Left lung (tissue), 10 donors: ENCODE data around the gene DTX1. TPM values are rescaled to one million over a fixed set of nuclear protein-coding genes. Genes with fewer than 3 reads are reported as not detected.

Experiments used
- ATAC-seq: fragments of 200-7000 bp; cut with Tn5 transposase; one replicate; pipeline ENCODE4 v1.9.1; 2020; ENCODE audit warnings: moderate library complexity
- DNase-seq, 4 donors: peaks; one replicate each; pipeline ENCODE4 v3.0.0-alpha.2; 2013 to 2020
- H3K27ac ChIP-seq, 2 donors: fragments of 200-600 bp; sonication (generic) in 1 of 2; one replicate each; pipeline versions ENCODE4 v1.5.0 to v1.8.0; 2020 to 2021
- H3K27me3 ChIP-seq, 2 donors: fragments of 200-600 bp; sonication (generic) in 1 of 2; one replicate each; pipeline versions ENCODE4 v1.5.0 to v1.8.0; 2020 to 2021
- H3K36me3 ChIP-seq, 2 donors: fragments of 200-600 bp; sonication (generic) in 1 of 2; one replicate each; pipeline versions ENCODE4 v1.5.0 to v1.8.0; 2020 to 2021
- H3K4me1 ChIP-seq, 2 donors: fragments of 200-600 bp; one replicate each; pipeline ENCODE4 v1.8.0; 2021
- H3K4me3 ChIP-seq, 2 donors: fragments of 200-600 bp; sonication (generic) in 1 of 2; one replicate each; pipeline versions ENCODE4 v1.5.0 to v1.8.0; 2020 to 2021; ENCODE audit warnings: mild to moderate bottlenecking in 1 of 2
- H3K9me3 ChIP-seq, 2 donors: fragments of 200-600 bp; sonication (generic) in 1 of 2; one replicate each; pipeline versions ENCODE4 v1.5.0 to v1.8.0; 2020 to 2021
- CTCF ChIP-seq, 2 donors: fragments of 200-600 bp; sonication (generic) in 1 of 2; IDR thresholded peaks; one replicate each; pipeline versions ENCODE4 v1.5.0 to v1.8.0; 2021; ENCODE audit warnings: antibody characterized with exemption in 2 of 2
- intact Hi-C, 2 donors: fragments of 100-400 bp; cut with DNase I; formaldehyde crosslinking; loops; one replicate each; pipeline versions ENCODE4 v1.11.2 to v1.14.2; 2022
- polyA plus RNA-seq, 6 donors: library from polyadenylated mRNA; unstranded; fragments of 120-200 nt; gene quantifications; one replicate each; pipeline ENCODE4 v1.2.1, GENCODE V29; 2013; ENCODE audit not compliant: insufficient read length in 6 of 6
- total RNA-seq, 2 donors: library from RNA; stranded (reverse); fragmentation: NEBNext Ultra II Directional; extraction: Animal tissue kit (Norgen Biotek cat#: 25700); gene quantifications; one replicate each; pipeline ENCODE4 v1.2.1, GENCODE V29; 2021
- donor health status: DM: no; HTN: yes; CAD: no.
- donor health status: DM: no; HTN: no; CAD: no.

Gene DTX1
- total and polyA plus RNA-seq, 8 donors = 0.70 to 6.3 (median 4.3) TPM

DNA sequence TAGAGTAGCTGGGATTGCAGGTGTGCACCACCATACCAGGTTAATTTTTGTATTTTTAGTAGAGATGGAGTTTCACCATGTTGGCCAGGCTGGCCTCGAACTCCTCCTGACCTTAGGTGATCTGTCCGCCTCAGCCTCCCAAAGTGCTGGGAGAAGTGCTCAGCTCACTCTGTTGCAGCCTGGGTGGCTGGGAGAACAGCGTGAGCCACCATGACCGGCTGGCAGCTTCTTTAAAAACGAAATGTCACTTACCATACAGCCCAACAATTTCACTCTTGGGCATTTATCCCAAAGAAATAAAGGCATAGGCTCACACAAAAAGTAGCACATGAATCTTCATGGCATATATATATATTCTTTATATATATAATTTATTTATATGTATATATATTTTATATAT is 88.3 kb downstream of the DTX1 start:
- DNase-seq = no peak
- ATAC-seq = no peak

GRCh38 chr12:113145720-113146551 is 89.4 kb downstream of the DTX1 start:
- TF ChIP-seq CTCF (IDR thresholded peaks at IDR 0.05) = no peak
- intact Hi-C loops = no loop called here
- Histone ChIP-seq H3K27ac (no peak overlapping the region), H3K9me3 (no peaks in the 10 kb centered on the region), H3K4me1 (peaks cover 0 to 14% of the 10 kb centered on the region in 2 donors), H3K27me3 (peaks cover 0 to 48% of the 10 kb centered on the region in 2 donors), H3K36me3 (no peaks in the 10 kb centered on the region), H3K4me3 (no peak overlapping the region)
- ATAC-seq (no peak), DNase-seq (no peak)

More for the DNA sequence above, 88.3 kb downstream of the DTX1 start:
- peaks cover 0 to 37% of the 10 kb centered on the region in 2 donors for H3K27me3 ChIP-seq
- no peak overlapping the region for H3K4me3 ChIP-seq
- TF ChIP-seq CTCF (IDR thresholded peaks at IDR 0.05) = no peak
- intact Hi-C loops = no loop called here
- H3K36me3 ChIP-seq = no peaks in the 10 kb centered on the region
- no peak overlapping the region for H3K27ac ChIP-seq
- H3K9me3 ChIP-seq = no peaks in the 10 kb centered on the region
- peaks cover 0 to 14% of the 10 kb centered on the region in 2 donors for H3K4me1 ChIP-seq

- intact Hi-C loops = no loop called here
- Histone ChIP-seq H3K27me3 (peaks cover 7 to 59% of the 10 kb centered on the region in 2 donors), H3K36me3 (no peaks in the 10 kb centered on the region), H3K4me3 (no peak overlapping the region), H3K27ac (no peak overlapping the region), H3K9me3 (no peaks in the 10 kb centered on the region), H3K4me1 (peaks cover 0 to 14% of the 10 kb centered on the region in 2 donors)
- TF ChIP-seq CTCF (IDR thresholded peaks at IDR 0.05) = no peak
- ATAC-seq = no peak
- no peak for DNase-seq
Measured at GRCh38 chr12:113146999-113147398, 90.5 kb downstream of the DTX1 start.

Other genes starting within 250 kb of the DTX1 start
- gene OAS1, start 149.8 kb upstream of the DTX1 start, total RNA-seq = 10 to 100 TPM; 25.7 to 48.3 TPM
- 1 to 10 TPM; 3.3 to 6.6 (median 4.7) TPM for gene OAS1, start 149.8 kb upstream of the DTX1 start, polyA plus RNA-seq
- gene OAS3, start 118.3 kb upstream of the DTX1 start, total RNA-seq = 10 to 100 TPM; 35.8 to 47.5 TPM
- 10 to 100 TPM; 11.4 to 19.4 (median 16.6) TPM for gene OAS3, start 118.3 kb upstream of the DTX1 start, polyA plus RNA-seq
- 10 to 100 TPM; 24.0 to 35.3 TPM for gene OAS2, start 78.2 kb upstream of the DTX1 start, total RNA-seq
- gene OAS2, start 78.2 kb upstream of the DTX1 start, polyA plus RNA-seq = 10 to 100 TPM in 5 of 6 donors, 1 to 10 TPM in 1; 5.5 to 11.6 (median 10.1) TPM
- gene RASAL1, start 79.0 kb downstream of the DTX1 start, total RNA-seq = under 1 TPM; 0.17 to 0.24 TPM
- under 1 TPM; 0.16 to 0.46 (median 0.25) TPM for gene RASAL1, start 79.0 kb downstream of the DTX1 start, polyA plus RNA-seq
- 1 to 10 TPM in 1 of 2 donors, not detected in 1; 4.3 TPM for gene CFAP73, start 93.0 kb downstream of the DTX1 start, total RNA-seq
- gene CFAP73, start 93.0 kb downstream of the DTX1 start, polyA plus RNA-seq = 1 to 10 TPM in 5 of 6 donors, under 1 TPM in 1; 0.66 to 5.4 (median 3.5) TPM
- 10 to 100 TPM; 42.0 to 61.1 TPM for gene DDX54, start 128.7 kb downstream of the DTX1 start, total RNA-seq
- 10 to 100 TPM; 47.9 to 73.6 (median 62.9) TPM for gene DDX54, start 128.7 kb downstream of the DTX1 start, polyA plus RNA-seq
- 10 to 100 TPM; 16.7 to 17.3 TPM for gene RITA1, start 129.0 kb downstream of the DTX1 start, total RNA-seq
- 10 to 100 TPM in 4 of 6 donors, 1 to 10 TPM in 2; 9.1 to 14.4 (median 10.9) TPM for gene RITA1, start 129.0 kb downstream of the DTX1 start, polyA plus RNA-seq
- 10 to 100 TPM; 39.6 to 54.1 TPM for gene TPCN1, start 164.7 kb downstream of the DTX1 start, total RNA-seq
- 10 to 100 TPM; 24.7 to 41.5 (median 34.3) TPM for gene TPCN1, start 164.7 kb downstream of the DTX1 start, polyA plus RNA-seq